HEK293 (cell line): ENCODE data around the gene PARS2.

Experiments
- CTCF ChIP-seq: fragments of 450-650 bp; formaldehyde crosslinking; IDR thresholded peaks from 2 replicates; pipeline ENCODE4 v1.5.1; 2016; ENCODE audit warnings: missing biosample characterization, missing genetic modification characterization
- PBX3 ChIP-seq: sonication (generic); formaldehyde crosslinking; IDR thresholded peaks from 2 replicates; pipeline ENCODE4 v1.8.1; 2022; ENCODE audit warnings: mild to moderate bottlenecking, moderate library complexity, missing genetic modification reagents
- PRDM6 ChIP-seq: fragments of 450-650 bp; formaldehyde crosslinking; IDR thresholded peaks from 2 replicates; pipeline ENCODE4 v1.5.1; 2017; ENCODE audit warnings: missing biosample characterization, missing genetic modification characterization
- ZNF132 ChIP-seq: fragments of 450-650 bp; formaldehyde crosslinking; IDR thresholded peaks from 2 replicates; pipeline ENCODE4 v1.5.1; 2017; ENCODE audit warnings: missing biosample characterization, missing genetic modification characterization, borderline replicate concordance
- ZNF133 ChIP-seq: fragments of 450-650 bp; formaldehyde crosslinking; IDR thresholded peaks from 2 replicates; pipeline ENCODE4 v1.5.1; 2016; ENCODE audit warnings: missing biosample characterization, missing genetic modification characterization
- ZNF174 ChIP-seq: fragments of 450-650 bp; formaldehyde crosslinking; IDR thresholded peaks from 2 replicates; pipeline ENCODE4 v1.5.0; 2017; ENCODE audit warnings: missing biosample characterization, mild to moderate bottlenecking, missing genetic modification characterization
- ZNF423 ChIP-seq: fragments of 450-650 bp; formaldehyde crosslinking; IDR thresholded peaks from 2 replicates; pipeline ENCODE4 v1.5.1; 2016; ENCODE audit warnings: missing biosample characterization, missing genetic modification characterization
- ZNF629 ChIP-seq: fragments of 450-650 bp; formaldehyde crosslinking; IDR thresholded peaks from 2 replicates; pipeline ENCODE4 v1.5.1; 2017; ENCODE audit warnings: missing biosample characterization, missing genetic modification characterization
- ZNF792 ChIP-seq: fragments of 450-650 bp; formaldehyde crosslinking; IDR thresholded peaks from 2 replicates; pipeline ENCODE4 v1.5.1; 2016; ENCODE audit warnings: missing biosample characterization, missing genetic modification characterization

GRCh38 chr1:54781023-54781723 is 16.9 kb upstream of the PARS2 start:
- no peak for TF ChIP-seq PBX3 (CRISPR knock-in tag)
- TF ChIP-seq ZNF792 (tag by site-specific recombination): no peak
- TF ChIP-seq CTCF (tag by site-specific recombination): no peak
- TF ChIP-seq ZNF132: no peak
- TF ChIP-seq ZNF174 (tag by site-specific recombination): no peak
- TF ChIP-seq PRDM6 (tag by site-specific recombination): no peak
- TF ChIP-seq ZNF423 (tag by site-specific recombination): no peak
- no peak for TF ChIP-seq ZNF133 (tag by site-specific recombination)
- no peak for TF ChIP-seq ZNF629 (tag by site-specific recombination)
